Liver (tissue), 9 donors: Measurements from ENCODE around the gene PRRC2A. TPM values are rescaled to one million over a fixed set of nuclear protein-coding genes. Genes with fewer than 3 reads are reported as not detected.

Experiments used
- DNase-seq: peaks from one replicate; pipeline ENCODE4 v3.0.0-alpha.2; 2017; ENCODE audit warnings: low spot score
- H3K27ac ChIP-seq, 2 donors: one replicate each; pipeline ENCODE4 v1.7.0; 2013; ENCODE audit warnings: inconsistent platforms in 2 of 2, low read length in 2 of 2, control low read depth in 1 of 2, low read depth in 1 of 2, mild to moderate bottlenecking in 1 of 2
- H3K27me3 ChIP-seq, 4 donors: one replicate each; pipeline versions ENCODE4 v1.6.1 to v1.7.0; 2013; ENCODE audit warnings: low read length in 3 of 4, inconsistent platforms in 1 of 4, mild to moderate bottlenecking in 1 of 4, moderate library complexity in 1 of 4; ENCODE audit not compliant: control insufficient read depth in 4 of 4, insufficient read depth in 4 of 4
- H3K36me3 ChIP-seq, 4 donors: one replicate each; pipeline versions ENCODE4 v1.6.1 to v1.7.0; 2013; ENCODE audit warnings: low read length in 3 of 4, mild to moderate bottlenecking in 3 of 4, low read depth in 1 of 4, moderate library complexity in 1 of 4; ENCODE audit not compliant: control insufficient read depth in 4 of 4, insufficient read depth in 3 of 4
- H3K4me1 ChIP-seq, 4 donors: one replicate each; pipeline versions ENCODE4 v1.6.1 to v1.7.0; 2013; ENCODE audit warnings: low read length in 3 of 4, mild to moderate bottlenecking in 3 of 4, moderate library complexity in 1 of 4; ENCODE audit not compliant: control insufficient read depth in 4 of 4, insufficient read depth in 4 of 4
- H3K4me3 ChIP-seq, 3 donors: one replicate each; pipeline versions ENCODE4 v1.6.1 to v1.7.0; 2013; ENCODE audit warnings: low read length in 3 of 3, control low read depth in 1 of 3, low read depth in 1 of 3, mild to moderate bottlenecking in 1 of 3
- H3K9ac ChIP-seq, 2 donors: one replicate each; pipeline ENCODE4 v1.7.0; 2013; ENCODE audit warnings: low read length in 2 of 2, mild to moderate bottlenecking in 2 of 2, moderate library complexity in 2 of 2, control low read depth in 1 of 2, low read depth in 1 of 2
- H3K9me3 ChIP-seq, 4 donors: one replicate each; pipeline versions ENCODE4 v1.6.1 to v1.7.0; 2013; ENCODE audit warnings: low read length in 3 of 4; ENCODE audit not compliant: control insufficient read depth in 4 of 4
- FOXA2 ChIP-seq: IDR thresholded peaks from 2 replicates; pipeline ENCODE4 v1.6.1; 2016; ENCODE audit warnings: antibody characterized with exemption
- GABPA ChIP-seq, 2 donors: IDR thresholded peaks in 1 of 2; conservative IDR thresholded peaks in 1 of 2; 2 replicates each; pipeline ENCODE4 v1.6.1; 2016; ENCODE audit warnings: antibody characterized with exemption in 2 of 2, mild to moderate bottlenecking in 1 of 2, moderate library complexity in 1 of 2
- HNF4A ChIP-seq, 2 donors: conservative IDR thresholded peaks; 2 replicates each; pipeline ENCODE4 v1.6.1; 2016; ENCODE audit warnings: antibody characterized with exemption in 2 of 2, mild to moderate bottlenecking in 2 of 2
- HNF4G ChIP-seq: IDR thresholded peaks from 2 replicates; pipeline ENCODE4 v1.6.1; 2016; ENCODE audit warnings: antibody characterized with exemption
- MAX ChIP-seq: IDR thresholded peaks from 2 replicates; pipeline ENCODE4 v1.6.1; 2016; ENCODE audit warnings: antibody characterized with exemption
- RAD21 ChIP-seq, 2 donors: IDR thresholded peaks; 2 replicates each; pipeline ENCODE4 v1.6.1; 2016; ENCODE audit warnings: antibody characterized with exemption in 2 of 2, mild to moderate bottlenecking in 2 of 2
- RXRA ChIP-seq, 2 donors: IDR thresholded peaks; 2 replicates each; pipeline ENCODE4 v1.6.1; 2017 to 2018; ENCODE audit warnings: antibody characterized with exemption in 2 of 2, mild to moderate bottlenecking in 1 of 2
- TAF1 ChIP-seq: conservative IDR thresholded peaks from 2 replicates; pipeline ENCODE4 v1.6.1; 2016; ENCODE audit warnings: antibody characterized with exemption, mild to moderate bottlenecking
- YY1 ChIP-seq: IDR thresholded peaks from 2 replicates; pipeline ENCODE4 v1.6.1; 2016; ENCODE audit warnings: antibody characterized with exemption, mild to moderate bottlenecking
- WGBS: extraction: QIAGEN DNeasy Blood & Tissue Kit; methylation state at CpG from one replicate; pipeline ENCODE4 v1.1.7; 2013; 5-methylcytosine and 5-hydroxymethylcytosine counted together
- polyA plus RNA-seq, 2 donors: library from polyadenylated mRNA; stranded (reverse) in 1 of 2; unstranded in 1 of 2; fragments of 200-250 nt in 1 of 2; fragments of >200 nt in 1 of 2; fragmentation: Nextera tagmentation in 1 of 2; extraction: Ambion mirVana in 1 of 2; gene quantifications; one replicate each; pipeline versions ENCODE4 v1.2.1 to v1.2.3, GENCODE V29; 2013 to 2015
- total RNA-seq, 2 donors: library from RNA; depleted of rRNA; stranded (reverse); fragments of >200 nt; gene quantifications; one replicate each; pipeline ENCODE4 v1.2.3, GENCODE V29; 2014
- TF ChIP-seq, protein P1 (sequence below): IDR thresholded peaks from 2 replicates; pipeline ENCODE4 v1.6.1; 2016; ENCODE audit warnings: antibody characterized with exemption
- TF ChIP-seq, protein P2 (sequence below): IDR thresholded peaks from 2 replicates; pipeline ENCODE4 v1.6.1; 2016; ENCODE audit warnings: antibody characterized with exemption
- TF ChIP-seq, protein P3 (sequence below): fragments of 150-350 bp; IDR thresholded peaks from 2 replicates; pipeline ENCODE4 v1.5.1; 2017; ENCODE audit warnings: improper control_type of control experiment, low read depth, low read length; ENCODE audit not compliant: missing input control
- TF ChIP-seq, protein P4 (sequence below): IDR thresholded peaks from 2 replicates; pipeline ENCODE4 v1.6.1; 2016; ENCODE audit warnings: antibody characterized with exemption, mild to moderate bottlenecking
- donor health status: healthy.
- donor health status: healthy.
- donor health status: healthy.
- donor health status: healthy.
- donor health status: healthy.

The PRRC2A gene
- total and polyA plus RNA-seq, 4 donors, result 21.9 to 39.3 (median 29.5) TPM

DNA sequence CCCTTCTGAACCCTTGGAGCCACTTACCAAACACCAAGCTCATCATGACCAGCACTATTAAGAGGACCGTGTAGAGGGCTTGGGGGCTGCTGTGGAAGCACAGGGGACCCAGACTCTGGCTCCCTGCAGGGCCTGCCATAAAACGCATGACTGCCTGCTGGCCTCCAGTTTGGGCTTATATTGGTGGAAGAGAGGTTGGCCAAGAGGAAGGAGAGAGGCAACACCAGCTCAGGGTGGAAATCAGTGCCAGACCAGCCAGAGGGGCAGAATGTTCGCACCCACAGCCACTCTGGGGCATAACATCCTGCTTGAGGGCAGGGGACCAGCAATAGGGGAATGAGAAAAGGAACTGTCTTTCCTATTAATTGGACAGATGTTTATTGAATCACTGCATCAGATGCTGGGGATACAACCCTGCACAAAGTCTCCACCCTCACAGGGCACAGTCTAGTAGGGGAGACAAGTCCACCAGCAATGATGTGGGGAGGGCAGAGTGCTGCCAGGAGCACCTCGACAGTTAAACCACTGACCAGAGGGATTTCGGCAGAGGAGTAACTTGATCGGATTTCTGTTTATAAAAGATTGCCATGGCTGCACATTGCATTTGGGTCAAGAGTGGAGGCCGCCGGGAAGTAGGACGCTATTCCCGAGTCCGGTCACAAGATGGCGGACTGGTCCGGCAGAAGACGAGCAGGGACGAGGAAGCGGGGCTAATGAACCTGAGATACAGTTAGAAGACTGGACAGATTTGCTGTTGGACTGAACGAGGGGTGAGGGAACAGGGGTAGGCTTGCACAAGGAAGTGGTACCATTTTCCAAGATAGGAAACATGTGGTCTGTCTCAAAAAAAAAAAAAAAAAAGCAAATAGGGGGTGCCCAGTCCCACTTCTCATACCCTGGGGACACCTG is 60.0 kb downstream of the PRRC2A start, which contains the start of gene LY6G5C (continued):
- TF ChIP-seq, protein P1, sequence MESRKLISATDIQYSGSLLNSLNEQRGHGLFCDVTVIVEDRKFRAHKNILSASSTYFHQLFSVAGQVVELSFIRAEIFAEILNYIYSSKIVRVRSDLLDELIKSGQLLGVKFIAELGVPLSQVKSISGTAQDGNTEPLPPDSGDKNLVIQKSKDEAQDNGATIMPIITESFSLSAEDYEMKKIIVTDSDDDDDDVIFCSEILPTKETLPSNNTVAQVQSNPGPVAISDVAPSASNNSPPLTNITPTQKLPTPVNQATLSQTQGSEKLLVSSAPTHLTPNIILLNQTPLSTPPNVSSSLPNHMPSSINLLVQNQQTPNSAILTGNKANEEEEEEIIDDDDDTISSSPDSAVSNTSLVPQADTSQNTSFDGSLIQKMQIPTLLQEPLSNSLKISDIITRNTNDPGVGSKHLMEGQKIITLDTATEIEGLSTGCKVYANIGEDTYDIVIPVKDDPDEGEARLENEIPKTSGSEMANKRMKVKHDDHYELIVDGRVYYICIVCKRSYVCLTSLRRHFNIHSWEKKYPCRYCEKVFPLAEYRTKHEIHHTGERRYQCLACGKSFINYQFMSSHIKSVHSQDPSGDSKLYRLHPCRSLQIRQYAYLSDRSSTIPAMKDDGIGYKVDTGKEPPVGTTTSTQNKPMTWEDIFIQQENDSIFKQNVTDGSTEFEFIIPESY, result no peak
- peak in 1 of 2 donors; percentile 54 for TF ChIP-seq HNF4A (conservative IDR thresholded peaks at IDR 0.05)
- peak; percentile 95 for TF ChIP-seq YY1
- no peak for TF ChIP-seq HNF4G
- TF ChIP-seq, protein P2, sequence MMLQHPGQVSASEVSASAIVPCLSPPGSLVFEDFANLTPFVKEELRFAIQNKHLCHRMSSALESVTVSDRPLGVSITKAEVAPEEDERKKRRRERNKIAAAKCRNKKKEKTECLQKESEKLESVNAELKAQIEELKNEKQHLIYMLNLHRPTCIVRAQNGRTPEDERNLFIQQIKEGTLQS, result no peak

DNA sequence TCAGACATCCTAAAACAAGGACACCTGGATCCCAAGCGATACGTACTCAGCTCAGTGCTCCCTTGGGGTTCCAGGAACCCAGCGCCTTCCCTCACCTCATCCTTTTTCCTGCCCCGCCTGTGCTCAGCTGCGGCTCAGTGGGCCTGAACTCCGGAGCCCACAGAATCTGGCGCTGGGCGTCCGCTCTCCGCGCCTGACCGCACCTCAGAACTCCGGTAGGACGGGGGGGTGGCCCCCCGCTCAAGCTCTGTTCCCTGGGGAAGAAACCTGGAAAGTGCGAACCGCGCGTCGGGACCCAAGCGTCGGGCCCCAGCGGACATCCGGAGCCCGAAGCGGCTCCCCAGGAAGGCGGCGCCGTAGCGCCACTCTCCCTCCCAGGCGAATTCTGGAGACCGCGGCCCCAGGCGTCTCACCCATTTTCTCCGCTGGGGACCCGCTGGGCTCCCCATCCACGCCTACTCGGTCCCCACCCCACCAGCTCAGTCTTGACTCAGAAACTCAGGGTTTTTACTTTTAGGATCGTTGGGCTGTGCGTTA is 60.7 kb downstream of the PRRC2A start:
- Histone ChIP-seq H3K9ac (peak overlapping the region; percentile 20 to 49), H3K27ac (peak overlapping the region; percentile 16 to 51), H3K4me3 (peak overlapping the region in 2 of 3 donors; percentile 42 to 59), H3K4me1 (peaks cover 1 to 22% (median 14%) of the 10 kb centered on the region in 4 donors), H3K9me3 (no peaks in the 10 kb centered on the region), H3K27me3 (no peaks in the 10 kb centered on the region), H3K36me3 (peaks cover 0 to 5% (median 3%) of the 10 kb centered on the region in 4 donors)
- no peak for DNase-seq
- no peak for TF ChIP-seq TAF1
- TF ChIP-seq, protein P3, sequence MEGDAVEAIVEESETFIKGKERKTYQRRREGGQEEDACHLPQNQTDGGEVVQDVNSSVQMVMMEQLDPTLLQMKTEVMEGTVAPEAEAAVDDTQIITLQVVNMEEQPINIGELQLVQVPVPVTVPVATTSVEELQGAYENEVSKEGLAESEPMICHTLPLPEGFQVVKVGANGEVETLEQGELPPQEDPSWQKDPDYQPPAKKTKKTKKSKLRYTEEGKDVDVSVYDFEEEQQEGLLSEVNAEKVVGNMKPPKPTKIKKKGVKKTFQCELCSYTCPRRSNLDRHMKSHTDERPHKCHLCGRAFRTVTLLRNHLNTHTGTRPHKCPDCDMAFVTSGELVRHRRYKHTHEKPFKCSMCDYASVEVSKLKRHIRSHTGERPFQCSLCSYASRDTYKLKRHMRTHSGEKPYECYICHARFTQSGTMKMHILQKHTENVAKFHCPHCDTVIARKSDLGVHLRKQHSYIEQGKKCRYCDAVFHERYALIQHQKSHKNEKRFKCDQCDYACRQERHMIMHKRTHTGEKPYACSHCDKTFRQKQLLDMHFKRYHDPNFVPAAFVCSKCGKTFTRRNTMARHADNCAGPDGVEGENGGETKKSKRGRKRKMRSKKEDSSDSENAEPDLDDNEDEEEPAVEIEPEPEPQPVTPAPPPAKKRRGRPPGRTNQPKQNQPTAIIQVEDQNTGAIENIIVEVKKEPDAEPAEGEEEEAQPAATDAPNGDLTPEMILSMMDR, result peak; percentile 9
- WGBS, result 9% methylated on average over 40 of the region's 40 CpGs

DNA sequence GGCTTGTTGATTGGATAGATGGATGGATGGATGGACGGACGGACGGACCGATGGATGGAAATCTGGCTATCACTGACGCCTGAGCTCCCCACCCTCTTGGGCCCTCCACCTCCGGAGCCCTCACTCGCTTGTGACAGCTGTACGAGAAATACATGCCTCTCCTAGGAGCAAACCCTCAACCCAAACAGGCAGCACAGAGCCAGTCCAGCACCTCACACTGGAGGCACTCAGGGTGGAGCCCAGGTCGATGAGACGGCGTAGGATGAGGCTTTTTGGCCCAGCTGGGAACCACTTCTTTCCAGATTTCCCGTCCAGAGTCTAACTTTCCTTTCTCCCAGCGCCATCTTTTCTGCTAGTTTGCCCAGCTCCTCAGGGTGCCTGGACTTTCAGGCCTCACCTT is 63.1 kb downstream of the PRRC2A start:
- WGBS, result 88% methylated on average over 13 of the region's 13 CpGs
- H3K4me1 ChIP-seq, result peaks cover 1 to 22% (median 14%) of the 10 kb centered on the region in 4 donors
- no peak overlapping the region for H3K4me3 ChIP-seq
- H3K36me3 ChIP-seq, result peaks cover 4 to 29% (median 22%) of the 10 kb centered on the region in 4 donors
- no peak overlapping the region for H3K9ac ChIP-seq
- H3K27ac ChIP-seq, result peak overlapping the region in 1 of 2 donors; percentile 51
- no peaks in the 10 kb centered on the region for H3K27me3 ChIP-seq
- DNase-seq, result no peak
- no peaks in the 10 kb centered on the region for H3K9me3 ChIP-seq
- TF ChIP-seq HNF4A (conservative IDR thresholded peaks at IDR 0.05) (no peak), HNF4G (no peak), RAD21 (IDR thresholded peaks at IDR 0.05) (no peak), GABPA (IDR thresholded peaks at IDR 0.05 in 1 of 2, conservative IDR thresholded peaks at IDR 0.05 in 1 of 2) (no peak), MAX (no peak), RXRA (IDR thresholded peaks at IDR 0.05) (no peak), FOXA2 (no peak)
- TF ChIP-seq, protein P4, sequence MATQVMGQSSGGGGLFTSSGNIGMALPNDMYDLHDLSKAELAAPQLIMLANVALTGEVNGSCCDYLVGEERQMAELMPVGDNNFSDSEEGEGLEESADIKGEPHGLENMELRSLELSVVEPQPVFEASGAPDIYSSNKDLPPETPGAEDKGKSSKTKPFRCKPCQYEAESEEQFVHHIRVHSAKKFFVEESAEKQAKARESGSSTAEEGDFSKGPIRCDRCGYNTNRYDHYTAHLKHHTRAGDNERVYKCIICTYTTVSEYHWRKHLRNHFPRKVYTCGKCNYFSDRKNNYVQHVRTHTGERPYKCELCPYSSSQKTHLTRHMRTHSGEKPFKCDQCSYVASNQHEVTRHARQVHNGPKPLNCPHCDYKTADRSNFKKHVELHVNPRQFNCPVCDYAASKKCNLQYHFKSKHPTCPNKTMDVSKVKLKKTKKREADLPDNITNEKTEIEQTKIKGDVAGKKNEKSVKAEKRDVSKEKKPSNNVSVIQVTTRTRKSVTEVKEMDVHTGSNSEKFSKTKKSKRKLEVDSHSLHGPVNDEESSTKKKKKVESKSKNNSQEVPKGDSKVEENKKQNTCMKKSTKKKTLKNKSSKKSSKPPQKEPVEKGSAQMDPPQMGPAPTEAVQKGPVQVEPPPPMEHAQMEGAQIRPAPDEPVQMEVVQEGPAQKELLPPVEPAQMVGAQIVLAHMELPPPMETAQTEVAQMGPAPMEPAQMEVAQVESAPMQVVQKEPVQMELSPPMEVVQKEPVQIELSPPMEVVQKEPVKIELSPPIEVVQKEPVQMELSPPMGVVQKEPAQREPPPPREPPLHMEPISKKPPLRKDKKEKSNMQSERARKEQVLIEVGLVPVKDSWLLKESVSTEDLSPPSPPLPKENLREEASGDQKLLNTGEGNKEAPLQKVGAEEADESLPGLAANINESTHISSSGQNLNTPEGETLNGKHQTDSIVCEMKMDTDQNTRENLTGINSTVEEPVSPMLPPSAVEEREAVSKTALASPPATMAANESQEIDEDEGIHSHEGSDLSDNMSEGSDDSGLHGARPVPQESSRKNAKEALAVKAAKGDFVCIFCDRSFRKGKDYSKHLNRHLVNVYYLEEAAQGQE, result no peak
- TF ChIP-seq, protein P3, result no peak
- TF ChIP-seq, protein P1, result no peak
- TF ChIP-seq, protein P2, result no peak
